Measurements from ENCODE around the gene INPP4B.

DNA sequence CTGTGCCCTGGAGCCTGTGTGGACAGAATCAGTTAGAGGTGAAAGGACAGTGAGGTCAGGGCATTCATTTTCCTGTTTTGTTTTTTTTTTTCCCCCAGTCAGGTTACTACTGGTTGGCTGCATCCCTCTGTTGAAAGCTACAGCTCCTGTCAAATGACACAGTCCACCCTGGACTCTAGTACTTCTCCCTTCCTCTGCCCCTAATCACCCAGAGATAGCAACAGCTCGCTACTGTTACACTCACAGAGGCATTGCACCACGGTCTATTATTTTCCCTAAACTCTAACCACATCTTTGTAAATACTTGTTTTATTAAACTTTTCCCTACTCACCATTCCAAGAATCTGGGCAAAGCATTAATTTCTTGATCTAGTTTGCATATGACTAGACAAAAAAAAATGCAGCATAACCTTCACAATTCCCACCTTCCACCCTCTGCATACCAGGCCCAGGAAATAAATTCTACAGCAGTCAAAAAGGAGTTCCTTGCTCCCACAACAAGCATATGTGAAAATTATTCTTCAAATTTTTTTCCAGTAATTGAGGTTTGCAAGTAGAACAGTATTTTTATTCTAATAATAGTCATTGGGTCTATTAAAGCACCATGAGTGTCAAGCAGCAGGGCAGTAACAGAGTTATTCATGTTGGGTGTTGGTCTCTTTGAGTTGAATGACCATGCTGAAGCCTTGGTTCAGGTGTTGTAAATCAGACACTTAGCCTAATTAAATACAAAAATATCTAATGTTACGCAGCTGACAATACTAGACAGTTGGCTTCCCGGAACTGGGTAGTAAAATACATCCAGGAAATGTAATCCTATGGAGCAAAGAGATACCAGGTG, 329.2 kb downstream of the INPP4B start:
- TF ChIP-seq POLR2AphosphoS5 (IDR thresholded peaks at IDR 0.05; ENCODE audit: low read depth, low read length) (no peak), POU2F2 (IDR thresholded peaks at IDR 0.05; ENCODE audit: low read depth, low read length) (no peak)

All from GM12891 (cell line).